Stimulated activated CD4-positive, alpha-beta T cell treated with anti-CD3 and anti-CD28 coated beads, Interleukin-4, amount 100 ng/mL, for 1 hour (primary cell): Measurements from ENCODE around the gene MON1A.
A peak's percentile ranks its signal among the peaks of the same experiment; 100 is the strongest.
"Not testable (repeated sequence)": the region's sequence is repeated elsewhere in the genome, so short reads cannot be mapped to it uniquely, and the experiment has no call there.

Source experiments
- DNase-seq: peaks from one replicate; pipeline ENCODE4 v3.0.0-alpha.2; 2020

MON1A gene

DNA sequence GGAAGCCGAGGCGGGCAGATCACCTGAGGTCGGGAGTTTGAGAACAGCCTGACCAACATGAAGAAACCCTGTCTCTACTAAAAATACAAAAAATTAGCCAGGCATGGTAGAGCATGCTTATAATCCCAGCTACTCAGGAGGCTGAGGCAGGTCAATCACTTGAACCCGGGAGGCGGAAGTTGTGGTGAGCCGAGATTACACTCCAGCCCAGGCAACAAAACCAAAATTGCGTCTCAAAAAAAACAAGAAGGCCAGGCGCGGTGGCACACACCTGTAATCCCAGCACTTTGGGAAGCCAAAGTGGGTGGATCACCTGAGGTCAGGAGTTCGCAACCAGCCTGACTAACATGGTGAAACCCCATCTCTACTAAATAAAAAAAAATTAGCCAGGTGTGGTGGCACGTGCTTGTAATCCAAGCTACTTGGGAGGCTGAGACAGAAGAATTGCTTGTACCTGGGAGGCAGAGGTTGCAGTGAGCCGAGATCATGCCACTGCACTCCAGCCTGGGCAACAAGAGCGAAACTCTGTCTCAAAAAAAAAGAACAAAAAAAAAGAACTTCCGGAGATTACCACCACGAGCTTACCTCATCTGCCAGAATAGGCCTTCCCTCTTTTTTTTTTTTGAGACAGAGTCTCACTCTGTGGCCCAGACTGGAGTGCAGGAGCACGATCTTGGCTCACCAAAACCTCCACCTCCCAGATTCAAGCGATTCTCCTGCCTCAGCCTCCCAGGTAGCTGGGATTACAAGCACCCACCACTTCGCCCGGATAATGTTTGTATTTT, 11.6 kb downstream of the MON1A start:
- not testable (repeated sequence) for DNase-seq

GRCh38 chr3:49916686-49917085, 12.9 kb downstream of the MON1A start:
- DNase-seq = no peak

GRCh38 chr3:49914906-49915305, 14.7 kb downstream of the MON1A start:
- DNase-seq = no peak

DNA sequence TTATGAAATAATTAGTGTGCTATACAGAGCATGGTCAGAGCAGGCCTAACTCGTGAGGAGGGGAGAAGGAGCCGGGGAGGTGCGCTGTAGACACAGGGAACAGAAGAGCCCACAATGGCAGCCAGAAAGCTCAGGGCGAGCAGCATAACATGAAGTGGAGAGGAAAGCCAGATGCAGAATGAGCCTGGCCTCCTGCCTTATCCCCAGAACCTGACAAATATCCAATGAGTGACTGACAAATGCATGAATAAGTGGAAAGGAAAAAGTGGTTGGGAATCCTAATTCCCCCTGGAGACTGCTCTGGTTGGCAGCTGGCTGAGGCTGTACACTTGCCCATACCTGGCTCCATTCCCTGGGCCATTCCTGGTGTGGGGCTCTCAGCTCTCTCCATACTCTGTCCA, 16.7 kb downstream of the MON1A start:
- no peak for DNase-seq

- no peak for DNase-seq
These were observed 18.0 kb downstream of the MON1A start for GRCh38 chr3:49911611-49912010.

GRCh38 chr3:49911124-49911420, 18.5 kb downstream of the MON1A start:
- no peak for DNase-seq

DNA sequence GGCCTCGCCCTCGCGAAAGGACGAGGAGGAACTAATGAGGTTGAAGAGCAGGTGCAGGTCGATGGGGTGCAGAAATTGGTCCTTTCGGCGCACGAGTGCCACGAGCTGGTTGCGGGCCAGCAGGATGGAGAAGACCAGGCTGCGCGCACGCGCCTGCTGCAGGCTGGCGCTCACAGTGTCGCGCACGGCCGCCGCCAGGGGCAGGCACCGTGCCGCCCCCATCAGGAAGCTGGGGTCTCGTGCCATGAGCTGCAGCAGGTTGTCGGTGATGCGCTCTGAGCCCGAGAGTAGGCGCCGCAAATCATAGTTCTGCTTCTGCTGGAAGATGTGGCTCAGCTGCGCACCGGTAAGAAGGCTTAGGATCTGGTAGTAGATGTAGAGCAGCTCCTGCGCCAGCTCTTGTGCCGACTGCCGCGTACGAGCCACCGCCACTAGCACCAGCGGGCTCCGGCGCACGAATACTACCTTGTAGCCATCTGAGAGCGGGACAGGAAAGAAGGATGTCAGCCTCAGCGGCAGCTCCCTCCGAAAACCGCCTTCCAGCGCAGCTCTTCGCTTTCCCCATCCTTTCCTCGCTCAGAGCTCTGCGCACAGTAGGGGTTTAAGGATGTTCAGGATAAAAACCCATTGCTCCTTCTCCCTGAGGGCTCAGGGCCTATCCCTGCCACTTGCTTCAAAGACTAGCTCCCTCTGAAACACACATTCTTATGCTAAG, 19.0 kb downstream of the MON1A start:
- no peak for DNase-seq

DNA sequence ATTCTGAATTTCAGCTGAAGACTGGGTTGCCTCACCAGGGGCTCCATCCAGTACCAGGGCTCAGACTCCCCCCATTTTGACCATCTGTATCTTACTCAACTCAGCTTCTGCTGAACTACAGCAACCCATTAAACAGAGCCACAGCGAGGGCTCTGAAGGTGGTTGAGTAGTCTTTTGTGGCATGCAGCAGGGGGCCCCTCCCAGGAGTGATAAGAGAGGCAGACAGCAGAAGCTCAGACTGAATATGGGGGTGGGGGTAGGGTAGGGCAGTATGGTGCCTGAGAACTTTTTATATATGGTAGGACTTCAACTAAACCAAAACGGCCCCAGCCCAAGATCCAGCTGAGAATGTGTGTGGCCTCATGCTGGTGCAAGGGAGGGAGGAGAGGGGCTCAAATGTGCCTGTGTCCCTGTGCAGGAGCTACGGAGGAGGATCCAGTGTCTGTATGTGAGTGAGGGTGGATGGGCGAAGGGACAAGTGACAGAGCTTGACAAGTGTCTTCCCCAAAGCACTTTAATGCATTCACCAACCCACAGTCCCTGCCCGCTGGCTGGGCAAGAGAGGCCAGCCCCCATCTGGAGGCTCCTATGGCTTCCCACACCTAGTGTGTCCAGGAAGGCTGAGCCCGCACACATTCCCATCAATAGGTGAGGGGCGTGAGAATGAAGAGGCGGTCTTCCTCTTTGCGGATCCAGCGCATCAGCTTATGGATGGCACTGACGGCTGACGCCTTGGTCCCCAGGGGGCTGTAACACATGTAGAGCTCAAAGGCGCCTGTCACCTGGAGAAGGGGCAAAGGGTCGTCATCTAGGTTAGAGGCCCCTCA, 21.0 kb downstream of the MON1A start:
- no peak for DNase-seq

DNA sequence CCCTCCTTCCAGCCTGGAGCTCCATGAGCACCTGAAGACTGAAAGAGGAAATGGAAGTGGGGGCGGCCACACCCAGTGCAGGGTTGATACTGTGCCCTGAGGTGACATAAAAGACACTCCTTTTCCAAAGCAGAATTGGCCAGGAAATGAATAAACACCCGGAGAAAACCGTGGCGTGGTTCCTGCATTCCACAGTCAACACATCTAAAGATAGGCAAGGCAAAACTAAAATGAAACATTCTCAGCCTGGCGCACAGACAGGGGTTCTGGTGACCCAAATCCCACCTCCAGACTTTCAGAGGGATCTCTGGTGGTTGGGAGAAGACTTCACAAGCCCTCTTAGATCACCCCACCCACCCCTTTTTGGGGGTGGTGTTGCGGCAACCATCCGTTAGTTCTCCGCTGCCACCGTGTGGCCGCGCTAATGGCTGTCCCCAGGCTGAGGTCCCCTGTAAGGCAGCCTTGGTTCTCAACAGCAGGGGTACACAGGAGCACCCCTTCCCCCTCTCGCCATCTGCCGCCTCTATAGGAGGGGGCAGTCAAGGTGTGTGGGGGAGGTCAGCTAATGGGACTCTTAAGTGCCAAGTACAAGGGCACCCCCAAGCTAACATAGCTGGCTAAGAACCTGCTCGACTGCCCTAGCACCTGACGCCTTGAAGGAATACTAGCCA, 23.4 kb downstream of the MON1A start:
- DNase-seq = peak; percentile 57

DNA sequence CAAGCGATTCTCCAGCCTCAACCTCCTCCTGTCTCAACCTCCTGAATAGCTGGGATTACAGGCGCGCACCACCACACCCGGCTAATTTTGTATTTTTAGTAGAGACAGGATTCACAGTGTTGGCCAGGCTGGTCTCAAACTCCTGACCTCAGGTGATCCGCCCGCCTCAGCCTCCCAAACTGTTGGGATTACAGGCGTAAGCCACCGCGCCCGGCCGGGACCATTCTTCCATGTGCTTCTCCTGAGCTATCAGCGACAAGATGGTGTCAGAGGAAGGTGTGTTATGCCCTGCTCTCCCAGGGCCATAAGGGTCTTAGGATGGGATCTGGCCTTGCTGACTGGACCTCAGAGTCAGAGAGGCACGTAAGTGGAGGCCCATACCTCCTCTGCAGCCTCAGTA, 25.2 kb downstream of the MON1A start:
- DNase-seq = not testable (repeated sequence)

- peak; percentile 83 for DNase-seq
These were observed 25.9 kb downstream of the MON1A start, which contains the start of gene MST1R for GRCh38 chr3:49903451-49904424. Gene MST1R (minus strand): TSS chr3:49903873. CDS start chr3:49903609, 264 bp downstream.

DNA sequence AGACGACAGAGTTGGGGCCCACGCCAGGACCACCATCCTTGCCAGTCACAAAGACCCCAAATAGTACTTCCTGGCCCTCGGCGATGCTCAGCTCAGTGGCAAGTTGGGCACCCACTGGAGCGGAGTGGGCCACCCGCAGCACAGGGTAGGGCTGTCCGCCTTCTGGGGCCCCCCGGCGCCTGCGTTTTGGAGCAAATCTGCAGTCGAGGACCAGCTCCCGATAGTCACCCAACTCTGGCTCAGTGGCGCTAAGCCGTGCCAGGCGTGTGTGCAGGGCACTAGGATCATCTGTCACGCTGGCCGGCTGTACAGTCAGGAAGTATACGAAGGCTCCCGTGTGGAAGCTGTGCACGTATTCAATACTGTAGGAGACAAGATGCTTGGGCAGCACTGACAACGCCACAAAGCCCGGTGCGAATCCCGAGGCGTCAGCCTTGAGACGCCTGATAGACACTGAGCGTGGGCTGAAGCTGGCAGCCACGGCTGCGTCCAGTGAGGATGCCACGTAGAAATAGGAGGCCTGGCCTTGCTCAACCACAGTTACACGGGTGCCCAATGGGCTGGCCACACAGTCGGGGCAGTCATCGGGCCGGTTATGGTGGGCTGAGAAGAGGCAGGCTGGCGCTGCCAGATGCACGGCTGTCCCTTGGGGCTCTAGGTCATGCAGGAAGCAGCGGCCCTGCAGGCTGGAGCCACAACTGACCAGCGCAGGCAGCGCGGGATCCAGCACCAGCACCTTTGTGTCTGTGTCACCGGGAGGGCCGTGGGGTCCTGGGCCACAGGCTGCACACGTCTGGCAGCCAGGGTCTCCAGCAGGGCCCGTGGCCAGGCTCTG, 26.9 kb downstream of the MON1A start:
- DNase-seq = no peak

DNA sequence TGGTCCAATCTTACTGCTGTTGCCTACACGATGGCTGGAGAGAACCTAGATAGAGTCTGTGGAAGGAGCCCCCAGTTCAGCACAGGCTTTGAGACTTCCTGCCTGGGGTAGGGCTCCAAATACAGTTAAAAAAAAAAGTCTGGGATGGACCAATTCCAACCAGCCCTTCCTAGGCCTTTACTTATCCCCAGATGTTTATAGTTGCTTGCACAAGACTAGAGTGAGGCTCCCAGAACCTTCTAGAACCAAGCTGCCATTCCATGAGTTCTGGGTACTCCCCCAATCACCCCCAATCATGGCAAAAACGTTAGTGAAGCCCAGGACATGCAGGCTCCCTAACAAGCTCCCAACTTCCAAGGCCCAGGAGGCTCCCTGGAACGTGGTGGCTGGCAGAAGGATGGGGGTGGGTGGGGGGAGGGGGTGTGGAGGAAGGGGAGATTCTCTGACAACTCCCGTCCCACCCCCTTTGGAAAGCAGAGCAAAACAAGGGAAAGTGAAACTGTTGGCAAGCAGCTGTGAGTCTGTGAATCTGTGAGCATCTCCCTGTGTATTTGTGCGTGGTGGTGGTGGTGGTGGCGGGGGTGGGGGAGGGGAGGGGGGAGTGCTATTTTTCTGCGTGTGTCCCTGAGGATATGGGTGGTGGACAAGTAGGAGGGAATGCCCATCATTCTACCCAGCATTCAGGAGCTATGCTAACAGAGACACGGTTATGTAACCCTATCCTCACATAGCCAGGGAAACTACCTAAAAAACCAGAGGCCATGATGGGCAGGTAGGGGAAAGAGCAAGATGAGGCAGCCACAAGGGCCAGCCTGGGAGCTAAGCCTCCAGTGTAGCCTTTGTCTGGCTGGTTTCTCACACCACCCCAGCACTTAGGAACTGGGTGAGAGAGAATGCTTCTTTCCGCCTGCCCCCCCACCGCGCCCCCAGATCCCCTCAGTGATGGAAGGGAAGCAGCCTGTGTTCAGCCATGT, 28.0 kb downstream of the MON1A start:
- no peak for DNase-seq

DNA sequence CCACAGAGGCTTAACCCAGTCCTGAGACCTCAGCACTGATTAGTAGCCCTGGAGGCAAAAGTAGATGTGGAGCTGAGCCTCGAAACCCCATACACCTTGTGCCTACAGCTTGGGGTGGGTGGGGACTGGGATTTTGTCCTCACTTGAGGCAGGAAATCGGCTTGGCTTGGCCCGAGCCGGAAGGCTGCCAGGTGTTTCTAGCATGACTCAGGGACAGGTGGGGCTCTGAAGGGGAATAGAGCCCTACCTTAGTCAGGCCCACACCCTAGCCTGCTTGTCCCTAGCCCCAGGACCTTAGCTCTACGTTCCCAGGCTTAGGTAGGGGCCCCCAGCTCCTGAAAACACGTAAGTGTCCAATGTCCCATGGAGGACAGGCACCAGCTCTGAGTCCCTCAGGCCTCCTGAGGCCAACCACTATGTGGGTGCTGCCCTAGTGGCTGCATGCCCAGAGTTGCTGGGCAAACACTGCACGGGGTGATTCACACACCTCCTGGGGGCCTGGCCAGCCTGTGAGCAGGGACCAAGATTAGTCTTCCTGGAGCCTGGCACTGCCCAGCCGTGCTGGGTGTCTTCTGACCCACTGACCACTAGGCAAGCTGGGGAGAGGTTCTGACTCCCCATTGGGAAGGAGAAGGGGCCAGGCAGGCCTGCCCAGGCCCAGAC, 29.0 kb downstream of the MON1A start:
- no peak for DNase-seq

- no peak for DNase-seq
These were observed 29.8 kb downstream of the MON1A start for GRCh38 chr3:49899815-49900214.

GRCh38 chr3:49898991-49899390, 30.6 kb downstream of the MON1A start:
- no peak for DNase-seq

DNA sequence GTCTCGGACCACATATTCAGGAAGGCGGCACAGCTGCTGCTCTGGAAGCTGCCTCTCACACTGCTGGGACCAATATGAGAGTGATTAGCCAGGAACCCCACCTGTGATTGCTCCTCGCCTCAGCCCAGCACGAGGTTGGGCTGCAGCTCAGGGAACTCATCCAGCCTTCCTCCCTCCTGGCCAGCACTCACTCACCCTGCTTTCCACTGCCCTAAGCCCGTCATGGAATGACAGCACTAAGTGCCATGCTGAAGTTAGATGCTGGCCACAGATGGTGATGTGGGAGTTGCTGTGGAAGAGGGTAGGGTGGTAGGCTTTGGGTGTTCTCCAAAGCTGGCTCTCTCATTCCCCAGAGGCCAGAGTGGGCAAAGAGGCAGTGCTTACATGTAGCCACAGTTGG, 33.3 kb downstream of the MON1A start:
- no peak for DNase-seq

DNA sequence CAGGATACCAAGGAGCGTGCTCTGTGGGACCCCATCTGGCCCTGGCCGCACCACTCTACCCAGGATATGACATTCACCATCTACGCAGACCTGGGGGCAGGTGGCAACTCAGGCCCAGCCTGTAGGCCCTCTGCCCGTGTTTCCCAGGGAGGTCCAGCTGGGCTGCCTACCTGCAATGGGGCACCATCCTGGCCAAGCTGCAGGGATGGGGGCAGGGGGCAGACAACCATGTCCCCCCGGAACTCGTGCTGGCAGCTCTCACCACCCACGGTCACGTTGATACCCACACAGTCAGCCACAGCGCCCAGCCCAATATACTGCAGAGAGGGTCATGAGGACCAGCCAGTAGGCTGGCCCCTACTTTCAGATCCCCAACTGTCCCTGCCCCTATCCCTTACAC, 33.8 kb downstream of the MON1A start:
- DNase-seq = no peak

DNA sequence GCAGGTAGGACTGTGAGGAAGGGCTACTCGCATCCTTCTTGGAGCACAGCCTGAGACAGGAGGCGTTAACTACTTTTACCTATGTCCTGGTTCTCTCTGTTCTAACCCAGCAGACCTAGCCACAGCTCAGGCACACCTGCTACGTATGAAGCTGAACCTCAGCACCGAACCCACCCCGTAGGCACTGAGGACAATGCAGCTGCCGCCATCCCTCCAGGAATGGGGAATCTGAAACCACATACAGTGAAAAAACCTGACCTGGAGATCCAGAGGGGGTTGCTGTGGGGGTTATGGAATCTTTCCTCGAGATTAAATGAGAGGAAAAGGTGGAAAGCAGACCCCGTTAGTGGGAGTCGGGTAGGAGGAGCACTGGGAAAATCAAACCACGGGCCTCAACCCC, 40.3 kb downstream of the MON1A start:
- no peak for DNase-seq
